ENCODE results near the gene ZNF76.
A peak's percentile ranks its signal among the peaks of the same experiment; 100 is the strongest.

ZNF76 gene

GRCh38 chr6:35236223-35236622, 23.3 kb upstream of the ZNF76 start:
- DNase-seq (ENCODE audit: low read depth in 3 of 3) = no peak

- DNase-seq (ENCODE audit: low read depth in 3 of 3) = no peak
Observed at GRCh38 chr6:35237476-35237875, 22.1 kb upstream of the ZNF76 start.

GRCh38 chr6:35238843-35239289, 20.7 kb upstream of the ZNF76 start:
- no peak for DNase-seq (ENCODE audit: low read depth in 3 of 3)

- DNase-seq (ENCODE audit: low read depth in 3 of 3) = no peak
Observed at GRCh38 chr6:35239581-35239980, 20.0 kb upstream of the ZNF76 start.

GRCh38 chr6:35240838-35241801, 18.4 kb upstream of the ZNF76 start:
- peak; percentile 56 to 58 (median 57) for DNase-seq (ENCODE audit: low read depth in 3 of 3)

GRCh38 chr6:35242486-35242885, 17.0 kb upstream of the ZNF76 start:
- no peak for DNase-seq (ENCODE audit: low read depth in 3 of 3)

GRCh38 chr6:35242906-35243305, 16.6 kb upstream of the ZNF76 start:
- no peak for DNase-seq (ENCODE audit: low read depth in 3 of 3)

GRCh38 chr6:35243386-35243958, 16.1 kb upstream of the ZNF76 start:
- DNase-seq (ENCODE audit: low read depth in 3 of 3) = no peak

GRCh38 chr6:35244551-35244950, 15.0 kb upstream of the ZNF76 start:
- DNase-seq (ENCODE audit: low read depth in 3 of 3) = no peak

- DNase-seq (ENCODE audit: low read depth in 3 of 3) = no peak
Observed at GRCh38 chr6:35247642-35248231, 11.8 kb upstream of the ZNF76 start.

GRCh38 chr6:35248300-35248699, 11.2 kb upstream of the ZNF76 start:
- no peak for DNase-seq (ENCODE audit: low read depth in 3 of 3)

GRCh38 chr6:35248965-35249364, 10.6 kb upstream of the ZNF76 start:
- DNase-seq (ENCODE audit: low read depth in 3 of 3) = no peak

GRCh38 chr6:35251949-35252348, 7.6 kb upstream of the ZNF76 start:
- DNase-seq (ENCODE audit: low read depth in 3 of 3) = no peak

GRCh38 chr6:35253249-35253648, 6.3 kb upstream of the ZNF76 start:
- DNase-seq (ENCODE audit: low read depth in 3 of 3) = no peak

- no peak for DNase-seq (ENCODE audit: low read depth in 3 of 3)
Observed at GRCh38 chr6:35258336-35258735, 1.2 kb upstream of the ZNF76 start.

- DNase-seq (ENCODE audit: low read depth in 3 of 3) = peak in 1 of 3 experiments; percentile 11
Observed at GRCh38 chr6:35258858-35259193, 709 bp upstream of the ZNF76 start.

GRCh38 chr6:35259948-35260590, 534 bp downstream of the ZNF76 start:
- peak; percentile 51 to 70 (median 70) for DNase-seq (ENCODE audit: low read depth in 3 of 3)

- DNase-seq (ENCODE audit: low read depth in 3 of 3) = no peak
Observed at GRCh38 chr6:35260591-35261570, 1.3 kb downstream of the ZNF76 start.

GRCh38 chr6:35262596-35262995, 3.1 kb downstream of the ZNF76 start:
- DNase-seq (ENCODE audit: low read depth in 3 of 3) = no peak

GRCh38 chr6:35264550-35265274, 5.2 kb downstream of the ZNF76 start:
- no peak for DNase-seq (ENCODE audit: low read depth in 3 of 3)

All from stimulated activated CD4-positive, alpha-beta T cell treated with anti-CD3 and anti-CD28 coated beads, TNF-alpha, amount 100 ng/mL, for 4 hours (primary cell).